ENCODE measurements around the gene IL9R.
"Not testable (repeated sequence)": the region's sequence is repeated elsewhere in the genome, so short reads cannot be mapped to it uniquely, and the experiment has no call there.

The IL9R gene

GRCh38 chrX:155968326-155968661, 29.2 kb upstream of the IL9R start:
- POLR2A ChIA-PET, result no interaction called here
- no peak for DNase-seq (ENCODE audit: low read depth, low spot score)
- CTCF ChIA-PET, result no interaction called here
- no peak for TF ChIP-seq CTCF (IDR thresholded peaks at IDR 0.05; ENCODE audit: insufficient read depth, low read length, missing control alignments)
- H3K4me3 ChIP-seq (ENCODE audit: low read depth, low read length), result no peak overlapping the region

GRCh38 chrX:155968791-155969190, 28.7 kb upstream of the IL9R start:
- ChIA-PET CTCF (no interaction called here), POLR2A (no interaction called here)
- no peak overlapping the region for H3K4me3 ChIP-seq (ENCODE audit: low read depth, low read length)
- no peak for DNase-seq (ENCODE audit: low read depth, low spot score)
- no peak for TF ChIP-seq CTCF (IDR thresholded peaks at IDR 0.05; ENCODE audit: insufficient read depth, low read length, missing control alignments)

- CTCF ChIA-PET; H3K4me3 ChIP-seq (ENCODE audit: low read depth, low read length); POLR2A ChIA-PET; DNase-seq (ENCODE audit: low read depth, low spot score): not testable (repeated sequence)
These were observed 25.8 kb upstream of the IL9R start for GRCh38 chrX:155971658-155972057.

- POLR2A ChIA-PET, result not testable (repeated sequence)
These were observed 25.3 kb upstream of the IL9R start for GRCh38 chrX:155972241-155972640.

GRCh38 chrX:155983326-155983725, 14.2 kb upstream of the IL9R start:
- TF ChIP-seq CTCF (IDR thresholded peaks at IDR 0.05; ENCODE audit: insufficient read depth, low read length, missing control alignments), result no peak
- ChIA-PET CTCF (no interaction called here), POLR2A (no interaction called here)
- no peak for DNase-seq (ENCODE audit: low read depth, low spot score)
- no peak overlapping the region for H3K4me3 ChIP-seq (ENCODE audit: low read depth, low read length)

More at GRCh38 chrX:155972241-155972640, 25.3 kb upstream of the IL9R start:
- H3K4me3 ChIP-seq (ENCODE audit: low read depth, low read length); CTCF ChIA-PET; DNase-seq (ENCODE audit: low read depth, low spot score): not testable (repeated sequence)

GRCh38 chrX:155985208-155985607, 12.3 kb upstream of the IL9R start:
- ChIA-PET CTCF (no interaction called here), POLR2A (no interaction called here)
- no peak for TF ChIP-seq CTCF (IDR thresholded peaks at IDR 0.05; ENCODE audit: insufficient read depth, low read length, missing control alignments)
- no peak overlapping the region for H3K4me3 ChIP-seq (ENCODE audit: low read depth, low read length)
- DNase-seq (ENCODE audit: low read depth, low spot score), result no peak

GRCh38 chrX:155986995-155987394, 10.5 kb upstream of the IL9R start:
- H3K4me3 ChIP-seq (ENCODE audit: low read depth, low read length); POLR2A ChIA-PET; CTCF ChIA-PET; DNase-seq (ENCODE audit: low read depth, low spot score): not testable (repeated sequence)

- ChIA-PET POLR2A (no interaction called here), CTCF (no interaction called here)
- DNase-seq (ENCODE audit: low read depth, low spot score), result no peak
- no peak overlapping the region for H3K4me3 ChIP-seq (ENCODE audit: low read depth, low read length)
- TF ChIP-seq CTCF (IDR thresholded peaks at IDR 0.05; ENCODE audit: insufficient read depth, low read length, missing control alignments), result no peak
These were observed 8.6 kb upstream of the IL9R start for GRCh38 chrX:155988859-155989258.
